SK-N-SH (cell line): ENCODE measurements around the gene ADPGK.

Source experiments
- EP300 ChIP-seq, 2 experiments: IDR thresholded peaks; 2 replicates each; pipeline versions ENCODE4 v1.4.0 to v1.6.1; 2012; ENCODE audit warnings: borderline replicate concordance in 1 of 2, low read depth in 1 of 2, low read length in 1 of 2
- FOXM1 ChIP-seq: IDR thresholded peaks from 2 replicates; pipeline ENCODE4 v1.4.0; 2012; ENCODE audit warnings: low read depth, mild to moderate bottlenecking
- GABPA ChIP-seq: IDR thresholded peaks from 2 replicates; pipeline ENCODE4 v1.4.0; 2012; ENCODE audit warnings: low read depth, mild to moderate bottlenecking
- JUND ChIP-seq: IDR thresholded peaks from 2 replicates; pipeline ENCODE4 v1.4.0; 2012
- MAX ChIP-seq: IDR thresholded peaks from 2 replicates; pipeline ENCODE4 v1.4.0; 2012; ENCODE audit warnings: low read depth
- MEF2A ChIP-seq: IDR thresholded peaks from 2 replicates; pipeline ENCODE4 v1.4.0; 2012; ENCODE audit warnings: low read depth, borderline replicate concordance
- MXI1 ChIP-seq: IDR thresholded peaks from 2 replicates; pipeline ENCODE4 v1.6.1; 2012; ENCODE audit warnings: mild to moderate bottlenecking, low read depth, low read length, improper control_type of control experiment
- RAD21 ChIP-seq: IDR thresholded peaks from 2 replicates; pipeline ENCODE4 v1.6.1; 2012; ENCODE audit warnings: mild to moderate bottlenecking, low read length
- RCOR1 ChIP-seq: fragments of 150-350 bp; IDR thresholded peaks from 2 replicates; pipeline ENCODE4 v1.6.1; 2017; ENCODE audit warnings: antibody characterized with exemption, low read length
- TAF1 ChIP-seq: IDR thresholded peaks from 2 replicates; pipeline ENCODE4 v1.6.1; 2012; ENCODE audit warnings: low read depth, mild to moderate bottlenecking, low read length, moderate library complexity, borderline replicate concordance
- TF ChIP-seq, protein P1 (sequence below): fragments of 200-600 bp; sonication (generic); IDR thresholded peaks from 2 replicates; pipeline ENCODE4 v1.6.1; 2017; ENCODE audit warnings: antibody characterized with exemption, mild to moderate bottlenecking, moderate library complexity

DNA sequence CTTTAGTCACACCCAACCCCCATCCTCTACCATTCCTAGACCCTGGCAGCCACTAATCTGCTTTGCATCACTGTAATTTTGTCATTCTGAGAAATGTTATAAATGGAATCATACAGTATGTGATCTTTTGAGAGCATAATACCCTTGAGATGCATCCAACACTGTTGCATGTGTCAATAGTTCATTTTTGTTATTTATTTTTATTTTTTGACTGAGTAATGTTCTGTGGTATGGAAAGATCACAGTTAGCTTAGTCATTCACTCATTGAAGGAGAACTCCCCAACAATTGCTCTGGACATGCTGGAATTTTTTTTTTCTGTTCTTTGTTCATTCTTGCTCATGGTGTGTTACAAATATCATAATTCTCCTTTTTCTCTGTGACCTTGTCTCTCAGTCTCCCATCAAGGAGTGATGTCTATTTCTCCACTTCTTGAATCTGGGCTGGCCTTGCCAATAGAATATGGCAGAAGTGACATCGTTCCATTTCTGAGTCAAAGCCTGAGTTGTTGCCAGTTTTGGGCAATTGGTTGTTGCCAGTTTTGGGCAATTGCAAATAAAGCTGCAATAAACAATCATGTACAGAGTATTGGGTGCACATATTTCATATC is 6.8 kb upstream of the ADPGK start:
- no peak for TF ChIP-seq MXI1
- TF ChIP-seq, protein P1, sequence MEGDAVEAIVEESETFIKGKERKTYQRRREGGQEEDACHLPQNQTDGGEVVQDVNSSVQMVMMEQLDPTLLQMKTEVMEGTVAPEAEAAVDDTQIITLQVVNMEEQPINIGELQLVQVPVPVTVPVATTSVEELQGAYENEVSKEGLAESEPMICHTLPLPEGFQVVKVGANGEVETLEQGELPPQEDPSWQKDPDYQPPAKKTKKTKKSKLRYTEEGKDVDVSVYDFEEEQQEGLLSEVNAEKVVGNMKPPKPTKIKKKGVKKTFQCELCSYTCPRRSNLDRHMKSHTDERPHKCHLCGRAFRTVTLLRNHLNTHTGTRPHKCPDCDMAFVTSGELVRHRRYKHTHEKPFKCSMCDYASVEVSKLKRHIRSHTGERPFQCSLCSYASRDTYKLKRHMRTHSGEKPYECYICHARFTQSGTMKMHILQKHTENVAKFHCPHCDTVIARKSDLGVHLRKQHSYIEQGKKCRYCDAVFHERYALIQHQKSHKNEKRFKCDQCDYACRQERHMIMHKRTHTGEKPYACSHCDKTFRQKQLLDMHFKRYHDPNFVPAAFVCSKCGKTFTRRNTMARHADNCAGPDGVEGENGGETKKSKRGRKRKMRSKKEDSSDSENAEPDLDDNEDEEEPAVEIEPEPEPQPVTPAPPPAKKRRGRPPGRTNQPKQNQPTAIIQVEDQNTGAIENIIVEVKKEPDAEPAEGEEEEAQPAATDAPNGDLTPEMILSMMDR = no peak
- TF ChIP-seq RCOR1 = no peak
- no peak for TF ChIP-seq EP300 (IDR thresholded peaks at IDR 0.05; ENCODE audit: borderline replicate concordance in 1 of 2, low read depth in 1 of 2, low read length in 1 of 2)
- TF ChIP-seq MAX = no peak
- TF ChIP-seq RAD21 = no peak
- TF ChIP-seq TAF1 = no peak
- TF ChIP-seq MEF2A = no peak
- TF ChIP-seq JUND = no peak
- no peak for TF ChIP-seq FOXM1
- no peak for TF ChIP-seq GABPA
